ENCODE data around the gene SFXN5.

The SFXN5 gene

GRCh38 chr2:73037947-73038585 is 33.4 kb downstream of the SFXN5 start:
- TF ChIP-seq YY1 (IDR thresholded peaks at IDR 0.05; ENCODE audit: low read depth): no peak

DNA sequence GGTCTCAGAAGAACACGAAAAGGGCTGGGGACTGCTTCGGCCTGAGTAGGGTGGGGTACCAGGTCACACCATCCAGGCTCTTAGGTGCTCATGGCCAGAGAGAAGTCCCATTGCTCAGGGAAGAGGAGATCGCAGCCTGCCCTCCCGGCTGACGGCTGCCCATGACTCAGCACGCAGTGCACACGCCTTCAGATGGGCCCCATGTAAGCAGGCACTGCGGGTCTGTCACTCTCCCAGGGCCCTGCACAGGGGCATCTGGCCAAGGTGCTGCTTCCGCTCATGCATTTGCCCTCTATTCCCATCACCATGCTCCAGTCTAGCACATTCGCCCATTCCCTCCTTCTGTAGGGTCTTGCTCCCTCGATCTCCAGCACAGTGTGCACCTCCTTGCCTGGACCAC is 34.7 kb downstream of the SFXN5 start:
- TF ChIP-seq EGR1 (IDR thresholded peaks at IDR 0.05) (no peak), YY1 (IDR thresholded peaks at IDR 0.05; ENCODE audit: low read depth) (no peak), REST (IDR thresholded peaks at IDR 0.05; ENCODE audit: low read depth) (0 out of 2 replicates have a peak, but pooled peaks have one; percentile 21), TCF12 (IDR thresholded peaks at IDR 0.05; ENCODE audit: low read depth) (no peak), RAD21 (IDR thresholded peaks at IDR 0.05; ENCODE audit: low read depth) (no peak), CEBPB (IDR thresholded peaks at IDR 0.05) (no peak), EP300 (IDR thresholded peaks at IDR 0.05; ENCODE audit: borderline replicate concordance) (no peak), TEAD4 (IDR thresholded peaks at IDR 0.05) (no peak)

DNA sequence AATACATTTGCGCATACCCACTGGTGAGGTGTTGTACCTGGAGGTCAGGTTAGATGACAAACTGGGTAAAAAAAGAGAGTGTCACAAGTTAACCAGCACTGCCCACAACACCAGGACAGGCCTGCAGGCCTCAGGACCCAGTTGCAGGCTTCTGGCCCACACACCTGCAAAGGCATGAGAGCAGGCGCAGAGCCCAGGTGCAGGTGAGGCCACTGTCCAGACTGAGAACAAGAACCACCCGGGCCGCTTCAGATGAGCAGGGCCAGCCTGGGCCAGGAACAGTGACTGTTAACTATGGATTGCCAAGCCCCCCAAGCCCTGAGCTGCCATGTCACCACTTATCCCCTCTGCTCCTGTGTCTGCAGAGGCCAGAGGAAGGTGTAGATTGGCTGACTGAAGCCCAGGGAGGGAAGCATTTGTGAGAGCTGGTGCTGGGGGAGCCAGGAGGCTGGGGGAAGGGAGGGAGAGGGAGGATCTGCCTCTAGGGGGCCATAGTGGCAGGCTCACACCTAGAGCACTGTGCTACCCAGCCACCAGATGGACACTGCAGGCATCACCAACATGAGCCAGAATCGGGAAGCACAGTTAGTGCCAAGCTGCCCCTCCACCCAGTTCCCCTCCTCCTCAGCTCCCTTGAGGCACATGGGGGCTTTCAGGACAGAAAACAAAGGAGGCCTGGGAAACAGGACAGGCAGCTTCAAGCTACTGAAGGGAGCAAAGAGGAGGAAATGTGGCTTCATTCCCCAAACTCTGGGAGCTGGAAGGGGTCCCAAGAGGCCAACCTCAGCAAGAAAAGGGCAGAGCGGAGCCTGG is 35.4 kb downstream of the SFXN5 start:
- TF ChIP-seq ZBTB7A (IDR thresholded peaks at IDR 0.05; ENCODE audit: low read depth): no peak
- TF ChIP-seq TEAD4 (IDR thresholded peaks at IDR 0.05): no peak
- TF ChIP-seq EP300 (IDR thresholded peaks at IDR 0.05; ENCODE audit: borderline replicate concordance): no peak
- TF ChIP-seq FOXM1 (IDR thresholded peaks at IDR 0.05; ENCODE audit: borderline replicate concordance, low read depth): no peak
- no peak for TF ChIP-seq MAX (IDR thresholded peaks at IDR 0.05)
- TF ChIP-seq CREB1 (IDR thresholded peaks at IDR 0.05; ENCODE audit: low read depth): no peak
- no peak for TF ChIP-seq RAD21 (IDR thresholded peaks at IDR 0.05; ENCODE audit: low read depth)
- no peak for TF ChIP-seq USF1 (IDR thresholded peaks at IDR 0.05)
- no peak for TF ChIP-seq CEBPB (IDR thresholded peaks at IDR 0.05)
- TF ChIP-seq TAF1 (IDR thresholded peaks at IDR 0.05; ENCODE audit: low read depth): no peak
- no peak for TF ChIP-seq REST (IDR thresholded peaks at IDR 0.05; ENCODE audit: low read depth)
- no peak for TF ChIP-seq NFIC (IDR thresholded peaks at IDR 0.05)
- TF ChIP-seq TCF12 (IDR thresholded peaks at IDR 0.05; ENCODE audit: low read depth): no peak
- TF ChIP-seq EGR1 (IDR thresholded peaks at IDR 0.05): no peak
- TF ChIP-seq YY1 (IDR thresholded peaks at IDR 0.05; ENCODE audit: low read depth): no peak

GRCh38 chr2:73034661-73035375 is 36.7 kb downstream of the SFXN5 start:
- no peak for TF ChIP-seq EP300 (IDR thresholded peaks at IDR 0.05; ENCODE audit: borderline replicate concordance)
- TF ChIP-seq CEBPB (IDR thresholded peaks at IDR 0.05): no peak
- no peak for TF ChIP-seq USF1 (IDR thresholded peaks at IDR 0.05)
- no peak for TF ChIP-seq TCF12 (IDR thresholded peaks at IDR 0.05; ENCODE audit: low read depth)
- TF ChIP-seq ZBTB7A (IDR thresholded peaks at IDR 0.05; ENCODE audit: low read depth): no peak
- no peak for TF ChIP-seq TEAD4 (IDR thresholded peaks at IDR 0.05)

- no peak for TF ChIP-seq RAD21 (IDR thresholded peaks at IDR 0.05; ENCODE audit: low read depth)
- no peak for TF ChIP-seq FOXM1 (IDR thresholded peaks at IDR 0.05; ENCODE audit: borderline replicate concordance, low read depth)
Observed at GRCh38 chr2:73033766-73034381, 37.6 kb downstream of the SFXN5 start.
